ENCODE results near the gene FMNL2. TPM values are rescaled to one million over a fixed set of nuclear protein-coding genes. Genes with fewer than 3 reads are reported as not detected.

The FMNL2 gene
- total and polyA plus RNA-seq, 2 of the 4 experiments (the other 2 are of a cell fraction) = 10.9 to 11.4 TPM

DNA sequence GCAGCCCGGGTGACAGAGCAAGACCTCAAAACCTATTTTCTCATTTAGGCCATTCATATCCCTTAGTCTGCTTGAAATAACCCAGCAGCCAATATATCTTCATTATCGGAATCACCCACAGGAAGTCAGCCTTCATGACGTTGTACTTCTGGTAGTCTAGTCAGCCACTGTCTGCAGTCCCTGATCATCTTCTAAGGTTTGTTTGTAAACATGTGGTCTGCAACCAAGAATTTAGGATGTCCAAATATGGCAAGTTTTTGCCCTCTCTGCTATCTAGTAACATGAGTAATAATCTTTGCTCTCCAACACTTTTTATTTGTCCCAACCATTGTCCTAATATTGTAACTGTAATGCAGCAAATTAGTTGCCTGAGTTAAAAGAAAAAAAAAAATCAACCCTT, 289.8 kb downstream of the FMNL2 start:
- Histone ChIP-seq H3K4me1 (ENCODE audit: control insufficient read depth, insufficient read depth, low read length) (no peaks in the 10 kb centered on the region), H3K56ac (ENCODE audit: extremely low read depth, insufficient read depth, low read length) (no peak overlapping the region), H2AFZ (replicated peaks; ENCODE audit: low read length, poor library complexity) (no peak overlapping the region), H2AK9ac (replicated peaks; ENCODE audit: low read depth, low read length, poor library complexity) (no peak overlapping the region), H3K14ac (replicated peaks; ENCODE audit: low read depth, low read length) (no peak overlapping the region), H2BK20ac (ENCODE audit: low read depth, low read length) (no peak overlapping the region), H3K9me1 (ENCODE audit: insufficient read depth, low read length) (no peaks in the 10 kb centered on the region), H3K4ac (ENCODE audit: low read depth, low read length) (no peak overlapping the region; the same call in 1 of the 2 replicates), H3K36me3 (ENCODE audit: control insufficient read depth, insufficient read depth, low read length) (peaks cover 8% of the 10 kb centered on the region), H3K18ac (ENCODE audit: low read depth, low read length) (no peak overlapping the region), H3K23ac (ENCODE audit: low read depth, low read length) (no peak overlapping the region), H2BK120ac (ENCODE audit: low read depth, low read length) (peak overlapping the region; percentile 28; the same call in 1 of the 2 replicates), H3K9me3 (ENCODE audit: control insufficient read depth, insufficient read depth, low read length) (no peaks in the 10 kb centered on the region), H2AK5ac (ENCODE audit: low read depth, low read length) (no peak overlapping the region; the same call in 1 of the 2 replicates), H2BK15ac (ENCODE audit: low read depth, low read length) (no peak overlapping the region), H4K91ac (ENCODE audit: insufficient read depth, low read depth, low read length) (no peak overlapping the region), H3K27ac (ENCODE audit: insufficient read depth, low read length) (no peak overlapping the region), H3K9ac (ENCODE audit: low read depth, low read length) (no peak overlapping the region), H4K8ac (ENCODE audit: low read depth in 2 of 2, low read length in 2 of 2) (no peak overlapping the region), H3K79me1 (ENCODE audit: low read depth in 1 of 2, low read length in 2 of 2) (no peaks in the 10 kb centered on the region), H3K4me2 (ENCODE audit: low read depth, low read length) (no peak overlapping the region), H4K5ac (ENCODE audit: low read depth, low read length) (no peak overlapping the region), H2BK5ac (ENCODE audit: low read depth, low read length, poor library complexity, severe bottlenecking) (no peak overlapping the region), H3K27me3 (ENCODE audit: control insufficient read depth, insufficient read depth, low read length) (no peaks in the 10 kb centered on the region), H4K20me1 (ENCODE audit: insufficient read depth, low read length) (no peaks in the 10 kb centered on the region), H3K4me3 (ENCODE audit: insufficient read depth, low read depth, low read length) (no peak overlapping the region)
- intact Hi-C loops (cut with micrococcal nuclease) (loop anchor here (10.0 kb wide), 1 partner anchor 70 kb away; no protein-coding TSS in a partner anchor), dilution Hi-C loops (cut with HindIII; ENCODE audit: low sequenced_read_pairs, unreplicated experiment) (loop anchor here (25.0 kb wide), 1 partner anchor 438 kb away; the partner anchor contains the start of gene STAM2), in situ Hi-C loops (cut with MboI; ENCODE audit: low sequenced_read_pairs) (loop anchor here (5.0 to 10.0 kb wide), 2 partner anchors 290 to 433 kb away; partner anchors contain the start of gene FMNL2)
- BruUV-seq (replicated peaks) = no TSS peak
- CTCF ChIA-PET = interaction anchor here (0.6 to 0.7 kb wide), 2 partner anchors 292 to 435 kb away, joined by 3 read pairs; no protein-coding TSS in a partner anchor
- POLR2A ChIA-PET (ENCODE audit: unreplicated experiment) = no interaction called here
- WGBS, 2 experiments (ENCODE audit: extremely low coverage in 2 of 2, insufficient read length in 1 of 2) = no CpG with 5 or more reads among the region's 3 CpGs
- ATAC-seq (ENCODE audit: low read depth) = peak; percentile 46
- peak; percentile 64 for DNase-seq
- TF ChIP-seq, protein P1, sequence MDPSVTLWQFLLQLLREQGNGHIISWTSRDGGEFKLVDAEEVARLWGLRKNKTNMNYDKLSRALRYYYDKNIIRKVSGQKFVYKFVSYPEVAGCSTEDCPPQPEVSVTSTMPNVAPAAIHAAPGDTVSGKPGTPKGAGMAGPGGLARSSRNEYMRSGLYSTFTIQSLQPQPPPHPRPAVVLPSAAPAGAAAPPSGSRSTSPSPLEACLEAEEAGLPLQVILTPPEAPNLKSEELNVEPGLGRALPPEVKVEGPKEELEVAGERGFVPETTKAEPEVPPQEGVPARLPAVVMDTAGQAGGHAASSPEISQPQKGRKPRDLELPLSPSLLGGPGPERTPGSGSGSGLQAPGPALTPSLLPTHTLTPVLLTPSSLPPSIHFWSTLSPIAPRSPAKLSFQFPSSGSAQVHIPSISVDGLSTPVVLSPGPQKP (IDR thresholded peaks at IDR 0.05; ENCODE audit: borderline replicate concordance, low read depth, low read length) = no peak
- TF ChIP-seq, protein P2, sequence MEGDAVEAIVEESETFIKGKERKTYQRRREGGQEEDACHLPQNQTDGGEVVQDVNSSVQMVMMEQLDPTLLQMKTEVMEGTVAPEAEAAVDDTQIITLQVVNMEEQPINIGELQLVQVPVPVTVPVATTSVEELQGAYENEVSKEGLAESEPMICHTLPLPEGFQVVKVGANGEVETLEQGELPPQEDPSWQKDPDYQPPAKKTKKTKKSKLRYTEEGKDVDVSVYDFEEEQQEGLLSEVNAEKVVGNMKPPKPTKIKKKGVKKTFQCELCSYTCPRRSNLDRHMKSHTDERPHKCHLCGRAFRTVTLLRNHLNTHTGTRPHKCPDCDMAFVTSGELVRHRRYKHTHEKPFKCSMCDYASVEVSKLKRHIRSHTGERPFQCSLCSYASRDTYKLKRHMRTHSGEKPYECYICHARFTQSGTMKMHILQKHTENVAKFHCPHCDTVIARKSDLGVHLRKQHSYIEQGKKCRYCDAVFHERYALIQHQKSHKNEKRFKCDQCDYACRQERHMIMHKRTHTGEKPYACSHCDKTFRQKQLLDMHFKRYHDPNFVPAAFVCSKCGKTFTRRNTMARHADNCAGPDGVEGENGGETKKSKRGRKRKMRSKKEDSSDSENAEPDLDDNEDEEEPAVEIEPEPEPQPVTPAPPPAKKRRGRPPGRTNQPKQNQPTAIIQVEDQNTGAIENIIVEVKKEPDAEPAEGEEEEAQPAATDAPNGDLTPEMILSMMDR (conservative IDR thresholded peaks at IDR 0.05; ENCODE audit: low read depth, low read length) = no peak
- no peak for TF ChIP-seq POLR2A (IDR thresholded peaks at IDR 0.05; ENCODE audit: low read depth, low read length)
- no peak for TF ChIP-seq CEBPB (IDR thresholded peaks at IDR 0.05; ENCODE audit: low read depth, low read length)
- TF ChIP-seq BHLHE40 (IDR thresholded peaks at IDR 0.05; ENCODE audit: low read depth, low read length) = no peak
- no peak for TF ChIP-seq RAD21 (IDR thresholded peaks at IDR 0.05; ENCODE audit: low read length)
- no peak for TF ChIP-seq RFX5 (IDR thresholded peaks at IDR 0.05; ENCODE audit: low read depth, low read length)
- TF ChIP-seq MAZ (IDR thresholded peaks at IDR 0.05; ENCODE audit: borderline replicate concordance, low read depth, low read length) = no peak
- TF ChIP-seq MAFK (IDR thresholded peaks at IDR 0.05; ENCODE audit: low read depth, low read length) = no peak

Data from IMR-90 (cell line).